B cell (primary cell): ENCODE data around the gene HPCAL4. TPM values are rescaled to one million over a fixed set of nuclear protein-coding genes. Genes with fewer than 3 reads are reported as not detected.
A peak's percentile ranks its signal among the peaks of the same experiment; 100 is the strongest.

Source experiments
- ATAC-seq: fragments of 200-7000 bp; cut with Tn5 transposase; one replicate; pipeline ENCODE4 v1.10.0; 2021; ENCODE audit warnings: low read depth, mild to moderate bottlenecking, moderate number of reproducible peaks, moderate library complexity
- CTCF ChIA-PET: fragments of 350-600 bp; sonication (Branson Sonifier 250); formaldehyde crosslinking; loops from one replicate; lab custom pipeline; 2021; ENCODE audit warnings: antibody characterized with exemption, inconsistent platforms; lab: Charles Lee
- POLR2A ChIA-PET: fragments of 350-600 bp; sonication (Branson Sonifier 250); formaldehyde crosslinking; loops from one replicate; lab custom pipeline; 2021; ENCODE audit warnings: antibody characterized with exemption; lab: Charles Lee
- DNase-seq: peaks from one replicate; pipeline ENCODE4 v3.0.0; 2013
- H2AFZ ChIP-seq: 2 replicates; pipeline ENCODE4 v1.6.1; 2012; ENCODE audit warnings: mild to moderate bottlenecking, low read depth, low read length; ENCODE audit not compliant: insufficient read depth, poor library complexity, severe bottlenecking
- H3K27ac ChIP-seq, 2 donors: 1 replicate in 1 of 2; 2 replicates in 1 of 2; pipeline ENCODE4 v1.5.1; 2012 to 2013; ENCODE audit warnings: low read length in 2 of 2, mild to moderate bottlenecking in 2 of 2, moderate library complexity in 1 of 2
- H3K27me3 ChIP-seq, 4 experiments: fragments of 200-600 bp in 1 of 4; sonication (generic) in 1 of 4; replicated peaks in 1 of 4; 1 replicate in 2 of 4; 2 replicates in 2 of 4; pipeline versions ENCODE4 v1.6.1 to v1.7.0; 2013 to 2016; ENCODE audit warnings: low read length in 3 of 4, mild to moderate bottlenecking in 2 of 4, mixed read lengths in 1 of 4, moderate library complexity in 1 of 4; ENCODE audit not compliant: insufficient read depth in 4 of 4, control insufficient read depth in 3 of 4; ENCODE audit errors: control extremely low read depth in 1 of 4
- H3K36me3 ChIP-seq, 2 experiments: replicated peaks in 1 of 2; 1 replicate in 1 of 2; 2 replicates in 1 of 2; pipeline versions ENCODE4 v1.6.1 to v1.7.1; 2013; ENCODE audit warnings: low read length in 1 of 2; ENCODE audit not compliant: insufficient read depth in 2 of 2, control insufficient read depth in 1 of 2; ENCODE audit errors: control extremely low read depth in 1 of 2, extremely low read depth in 1 of 2
- H3K4me1 ChIP-seq, 2 donors: fragments of 200-600 bp in 1 of 2; sonication (generic) in 1 of 2; 1 replicate in 1 of 2; 2 replicates in 1 of 2; pipeline versions ENCODE4 v1.5.1 to v1.6.1; 2013 to 2017; ENCODE audit warnings: low read length in 2 of 2; ENCODE audit not compliant: control insufficient read depth in 2 of 2, insufficient read depth in 2 of 2
- H3K4me2 ChIP-seq: replicated peaks from 2 replicates; pipeline ENCODE3; 2012; ENCODE audit warnings: mild to moderate bottlenecking, low read depth, low read length; ENCODE audit not compliant: poor library complexity, severe bottlenecking
- H3K4me3 ChIP-seq, 5 experiments: fragments of 200-600 bp in 1 of 5; sonication (generic) in 1 of 5; 1 replicate in 3 of 5; 2 replicates in 2 of 5; pipeline versions ENCODE4 v1.5.1 to v1.7.0; 2011 to 2016; ENCODE audit warnings: low read length in 4 of 5, mild to moderate bottlenecking in 4 of 5, low read depth in 2 of 5, control low read depth in 1 of 5, moderate library complexity in 1 of 5; ENCODE audit not compliant: insufficient read depth in 1 of 5; ENCODE audit errors: control extremely low read depth in 1 of 5, extremely low read depth in 1 of 5
- H3K79me2 ChIP-seq: fragments of 200-600 bp; sonication (generic); one replicate; pipeline ENCODE4 v1.6.0; 2016; ENCODE audit warnings: low read length; ENCODE audit not compliant: control insufficient read depth, insufficient read depth
- H3K9ac ChIP-seq: fragments of 200-600 bp; sonication (generic); 2 replicates; pipeline ENCODE4 v1.6.1; 2017; ENCODE audit warnings: mild to moderate bottlenecking, low read length, moderate library complexity
- H3K9me3 ChIP-seq, 3 donors: one replicate each; pipeline versions ENCODE4 v1.6.1 to v1.7.1; 2013; ENCODE audit warnings: low read length in 2 of 3; ENCODE audit not compliant: control insufficient read depth in 2 of 3, insufficient read depth in 1 of 3; ENCODE audit errors: control extremely low read depth in 1 of 3
- H4K20me1 ChIP-seq: 2 replicates; pipeline ENCODE4 v1.6.0; 2012; ENCODE audit warnings: mild to moderate bottlenecking, low read length; ENCODE audit not compliant: insufficient read depth, control insufficient read depth, poor library complexity, severe bottlenecking
- H3K27ac Mint-ChIP-seq: one replicate; pipeline ENCODE4 v1.8.0; 2021; ENCODE audit warnings: mixed read lengths
- H3K27me3 Mint-ChIP-seq: one replicate; pipeline ENCODE4 v1.8.0; 2021; ENCODE audit warnings: mixed read lengths
- H3K4me1 Mint-ChIP-seq: one replicate; pipeline ENCODE4 v1.8.0; 2021; ENCODE audit warnings: mixed read lengths
- H3K4me3 Mint-ChIP-seq: one replicate; pipeline ENCODE4 v1.8.0; 2021; ENCODE audit warnings: mixed read lengths
- H3K9me3 Mint-ChIP-seq: one replicate; pipeline ENCODE4 v1.8.0; 2022; ENCODE audit warnings: mixed read lengths; ENCODE audit not compliant: insufficient read depth
- EZH2 ChIP-seq: IDR thresholded peaks from 2 replicates; pipeline ENCODE4 v1.6.1; 2012; ENCODE audit warnings: borderline replicate concordance, low read depth, mild to moderate bottlenecking, moderate library complexity, low read length; ENCODE audit not compliant: insufficient read depth, poor library complexity, severe bottlenecking
- WGBS: methylation state at CpG from one replicate; pipeline ENCODE4 v1.1.5; 2013; ENCODE audit warnings: missing lambda C conversion rate; ENCODE audit not compliant: insufficient coverage; 5-methylcytosine and 5-hydroxymethylcytosine counted together
- intact Hi-C: fragments of 100-400 bp; cut with micrococcal nuclease; formaldehyde crosslinking; loops from one replicate; pipeline ENCODE4 v1.10.0; 2022
- polyA plus RNA-seq: library from polyadenylated mRNA; depleted of rRNA; stranded (reverse); fragments of >200 nt; gene quantifications from 2 replicates; pipeline ENCODE4 v1.2.3, GENCODE V29; 2012
- total RNA-seq, 2 donors: library from RNA; stranded (reverse); fragments of 120-200 nt in 1 of 2; gene quantifications; 1 replicate in 1 of 2; 2 replicates in 1 of 2; pipeline versions ENCODE4 v1.2.3 to v1.2.4, GENCODE V29; 2013 to 2022
- TF ChIP-seq, protein P1 (sequence below): fragments of 200-600 bp; IDR thresholded peaks from one replicate; pipeline ENCODE4 v1.8.0; 2022; ENCODE audit warnings: antibody characterized with exemption, mild to moderate bottlenecking

Gene HPCAL4
- total and polyA plus RNA-seq, 2 donors (not counting 1 experiment from before 2014, with no cell fraction given): not detected

DNA sequence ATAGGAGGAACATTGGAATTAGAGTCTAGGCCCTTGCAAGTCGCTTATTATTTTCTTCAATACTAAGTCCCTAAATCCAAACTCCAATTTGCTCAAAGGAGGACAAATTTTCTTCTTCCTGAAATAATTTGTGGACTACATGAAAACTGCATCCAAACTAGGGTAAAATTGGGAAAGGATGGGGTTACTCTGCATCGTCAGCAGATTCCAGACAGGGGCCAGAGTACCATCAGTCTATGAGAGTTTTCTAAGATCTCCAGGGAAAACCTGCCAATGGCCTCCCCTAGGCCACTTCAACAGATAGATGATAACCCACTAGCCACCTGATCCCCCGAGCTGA, 52.3 kb downstream of the HPCAL4 start:
- H3K4me3 ChIP-seq: peak overlapping the region in 3 of 5 experiments; percentile 38 to 60 (median 41)
- TF ChIP-seq EZH2: no peak
- TF ChIP-seq, protein P1, sequence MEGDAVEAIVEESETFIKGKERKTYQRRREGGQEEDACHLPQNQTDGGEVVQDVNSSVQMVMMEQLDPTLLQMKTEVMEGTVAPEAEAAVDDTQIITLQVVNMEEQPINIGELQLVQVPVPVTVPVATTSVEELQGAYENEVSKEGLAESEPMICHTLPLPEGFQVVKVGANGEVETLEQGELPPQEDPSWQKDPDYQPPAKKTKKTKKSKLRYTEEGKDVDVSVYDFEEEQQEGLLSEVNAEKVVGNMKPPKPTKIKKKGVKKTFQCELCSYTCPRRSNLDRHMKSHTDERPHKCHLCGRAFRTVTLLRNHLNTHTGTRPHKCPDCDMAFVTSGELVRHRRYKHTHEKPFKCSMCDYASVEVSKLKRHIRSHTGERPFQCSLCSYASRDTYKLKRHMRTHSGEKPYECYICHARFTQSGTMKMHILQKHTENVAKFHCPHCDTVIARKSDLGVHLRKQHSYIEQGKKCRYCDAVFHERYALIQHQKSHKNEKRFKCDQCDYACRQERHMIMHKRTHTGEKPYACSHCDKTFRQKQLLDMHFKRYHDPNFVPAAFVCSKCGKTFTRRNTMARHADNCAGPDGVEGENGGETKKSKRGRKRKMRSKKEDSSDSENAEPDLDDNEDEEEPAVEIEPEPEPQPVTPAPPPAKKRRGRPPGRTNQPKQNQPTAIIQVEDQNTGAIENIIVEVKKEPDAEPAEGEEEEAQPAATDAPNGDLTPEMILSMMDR: no peak
- H3K4me1 ChIP-seq: peaks cover 6 to 9% of the 10 kb centered on the region in 2 donors
- POLR2A ChIA-PET: no interaction called here
- H3K4me2 ChIP-seq: peak overlapping the region; percentile 88
- H3K79me2 ChIP-seq: no peaks in the 10 kb centered on the region
- peaks cover 0 to 34% (median 19%) of the 10 kb centered on the region in 4 experiments for H3K27me3 ChIP-seq
- WGBS: 63% methylated on average over 2 of the region's 3 CpGs
- H2AFZ ChIP-seq: peak overlapping the region; percentile 76
- H4K20me1 ChIP-seq: no peaks in the 10 kb centered on the region
- no peaks in the 10 kb centered on the region for H3K36me3 ChIP-seq
- DNase-seq: no peak
- Mint-ChIP-seq H3K4me3 (peak overlapping the region; percentile 77), H3K4me1 (peaks cover 4% of the 10 kb centered on the region), H3K9me3 (no peaks in the 10 kb centered on the region), H3K27ac (no peak overlapping the region), H3K27me3 (peaks cover 56% of the 10 kb centered on the region)
- ATAC-seq: no peak
- CTCF ChIA-PET: interaction anchor here (1.6 kb wide), 1 partner anchor 15 kb away, joined by 5 read pairs; no protein-coding TSS in a partner anchor
- intact Hi-C loops: no loop called here
- H3K27ac ChIP-seq: no peak overlapping the region
- peak overlapping the region; percentile 50 for H3K9ac ChIP-seq
- peaks cover 0 to 5% (median 0%) of the 10 kb centered on the region in 3 donors for H3K9me3 ChIP-seq

DNA sequence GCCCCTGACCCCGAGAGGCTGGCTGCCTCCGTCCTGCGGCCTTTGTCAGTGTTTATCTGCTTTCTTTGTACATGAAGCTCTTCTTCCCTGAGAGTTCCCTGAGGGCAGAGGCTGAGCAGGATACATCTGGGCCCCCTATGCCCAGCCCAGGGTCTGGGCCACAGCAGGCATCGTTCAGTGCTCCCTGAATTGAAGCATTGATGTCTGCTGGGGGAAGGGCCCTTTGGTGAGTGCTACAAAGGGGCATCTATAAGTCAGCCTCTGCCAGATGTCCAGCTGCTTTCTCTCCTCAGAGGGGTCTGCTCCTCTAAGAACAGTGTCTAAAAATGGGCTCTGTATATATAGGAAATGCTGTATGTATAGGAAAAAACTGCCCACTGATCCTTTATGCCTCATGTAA, 53.9 kb downstream of the HPCAL4 start:
- ATAC-seq (no peak), DNase-seq (no peak)
- Histone ChIP-seq H3K4me3 (no peak overlapping the region), H2AFZ (no peak overlapping the region), H3K4me2 (no peak overlapping the region), H3K36me3 (no peaks in the 10 kb centered on the region), H3K27ac (no peak overlapping the region), H3K27me3 (peaks cover 0 to 34% (median 19%) of the 10 kb centered on the region in 4 experiments), H3K9me3 (no peaks in the 10 kb centered on the region), H3K79me2 (no peaks in the 10 kb centered on the region), H4K20me1 (no peaks in the 10 kb centered on the region), H3K9ac (no peak overlapping the region), H3K4me1 (peaks cover 6 to 9% of the 10 kb centered on the region in 2 donors)
- ChIA-PET POLR2A (no interaction called here), CTCF (interaction anchor here (1.5 kb wide), 1 partner anchor 31 kb away, joined by 3 read pairs; no protein-coding TSS in a partner anchor)
- 92% methylated on average over 4 of the region's 4 CpGs for WGBS
- H3K9me3 Mint-ChIP-seq: no peaks in the 10 kb centered on the region
- peaks cover 61% of the 10 kb centered on the region for H3K27me3 Mint-ChIP-seq
- intact Hi-C loops: no loop called here
- TF ChIP-seq, protein P1: no peak
- TF ChIP-seq EZH2: no peak
- no peak overlapping the region for H3K4me3 Mint-ChIP-seq
- no peak overlapping the region for H3K27ac Mint-ChIP-seq
- peaks cover 4% of the 10 kb centered on the region for H3K4me1 Mint-ChIP-seq
